GM12874 (cell line): ENCODE data around the gene NXNL2.

Experiments
- CTCF ChIP-seq: IDR thresholded peaks from 2 replicates; pipeline ENCODE4 v1.5.1; 2011; ENCODE audit warnings: low read depth, mild to moderate bottlenecking, control low read depth, low read length, moderate library complexity; ENCODE audit not compliant: insufficient read depth

Gene NXNL2

GRCh38 chr9:88503081-88503844 is 31.7 kb upstream of the NXNL2 start:
- TF ChIP-seq CTCF, result no peak

GRCh38 chr9:88503845-88504764 is 30.9 kb upstream of the NXNL2 start:
- TF ChIP-seq CTCF, result no peak

- no peak for TF ChIP-seq CTCF
Observed at GRCh38 chr9:88508326-88508725, 26.7 kb upstream of the NXNL2 start.

- TF ChIP-seq CTCF, result no peak
Observed at GRCh38 chr9:88511906-88512305, 23.1 kb upstream of the NXNL2 start.

GRCh38 chr9:88514247-88514646 is 20.7 kb upstream of the NXNL2 start:
- TF ChIP-seq CTCF, result no peak

GRCh38 chr9:88521308-88521707 is 13.7 kb upstream of the NXNL2 start:
- TF ChIP-seq CTCF, result no peak

GRCh38 chr9:88522360-88522759 is 12.6 kb upstream of the NXNL2 start:
- no peak for TF ChIP-seq CTCF
